HAP-1 (cell line): ENCODE results near the gene ANKH.
"Not testable (repeated sequence)": the region's sequence is repeated elsewhere in the genome, so short reads cannot be mapped to it uniquely, and the experiment has no call there.

Source experiments
- DNase-seq, 2 experiments: peaks; one replicate each; pipeline ENCODE4 v3.0.0-alpha.2; 2016 to 2020; ENCODE audit warnings: low spot score in 2 of 2
- H3K27me3 ChIP-seq: fragments of 250-450 bp; sonication (Bioruptor Pico); 2 replicates; pipeline ENCODE4 v1.5.1; 2020; ENCODE audit warnings: low read depth, mild to moderate bottlenecking, moderate library complexity
- H3K36me3 ChIP-seq: fragments of 250-450 bp; sonication (Bioruptor Pico); replicated peaks from 2 replicates; pipeline ENCODE4 v1.5.1; 2020; ENCODE audit warnings: mild to moderate bottlenecking
- H3K4me1 ChIP-seq: fragments of 250-450 bp; sonication (Bioruptor Pico); 2 replicates; pipeline ENCODE4 v1.5.1; 2020; ENCODE audit warnings: mild to moderate bottlenecking
- H3K4me3 ChIP-seq: fragments of 250-450 bp; sonication (Bioruptor Pico); 2 replicates; pipeline ENCODE4 v1.5.1; 2020; ENCODE audit warnings: mild to moderate bottlenecking, moderate library complexity
- H3K9me3 ChIP-seq: fragments of 250-450 bp; sonication (Bioruptor Pico); 2 replicates; pipeline ENCODE4 v1.5.1; 2020; ENCODE audit warnings: mild to moderate bottlenecking, moderate library complexity
- in situ Hi-C: fragments of 300-500 bp; cut with MboI; formaldehyde crosslinking; loops from 3 replicates; pipeline ENCODE4 v1.14.3; 2020; ENCODE audit warnings: low sequenced_read_pairs, inconsistent platforms, mixed read lengths

The ANKH gene

DNA sequence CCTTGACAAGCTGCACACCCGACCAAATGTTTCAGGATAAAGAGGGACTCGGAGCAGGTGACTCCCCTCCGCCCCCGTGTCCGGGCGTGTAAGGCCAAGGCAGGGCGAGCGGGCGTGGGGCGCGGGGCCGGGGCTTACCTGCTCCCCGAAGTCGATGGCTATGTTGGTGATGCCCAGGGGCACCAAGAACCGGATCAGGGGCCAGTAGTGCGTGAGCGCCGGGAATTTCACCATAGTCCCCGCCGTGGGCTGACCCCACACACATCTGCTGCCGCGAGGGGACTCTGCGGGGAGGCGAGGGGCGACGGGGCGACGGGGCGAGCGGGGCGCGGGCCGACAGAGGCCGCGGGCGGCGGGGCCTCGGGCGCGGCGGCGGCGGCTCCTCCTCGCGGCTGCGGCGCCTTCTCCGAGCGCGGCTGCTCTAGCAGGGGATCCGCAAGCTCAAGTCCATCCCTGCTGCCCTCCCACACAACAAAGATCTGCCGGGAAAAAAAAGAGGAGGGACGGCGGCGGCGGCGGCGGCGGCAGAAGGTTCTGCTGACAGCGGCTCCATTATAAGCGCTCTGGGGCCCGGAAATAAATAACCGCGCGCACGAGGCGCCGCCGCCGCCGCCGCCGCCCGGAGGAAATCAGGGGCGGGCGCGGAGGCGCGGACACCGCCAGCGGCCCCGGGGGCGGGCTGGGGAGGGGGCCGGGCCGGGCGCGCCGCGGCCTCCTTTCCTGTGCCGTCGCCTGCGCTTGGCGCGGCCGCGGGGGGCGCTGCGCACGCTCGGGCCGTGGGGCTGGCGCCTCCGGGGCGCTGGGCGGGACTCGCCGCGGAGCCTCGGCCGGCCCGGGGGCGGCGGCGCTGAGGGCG, at the start of gene ANKH:
ANKH (minus strand) TSS at position 565 of the 856 bp plus-strand sequence; CDS start at position 234, 331 bp downstream.
- H3K9me3 ChIP-seq: no peaks in the 10 kb centered on the region
- peak; percentile 59 to 79 for DNase-seq
- H3K4me3 ChIP-seq: peak within 1 kb of the TSS; percentile 56
- no peaks in the 10 kb centered on the region for H3K27me3 ChIP-seq
- H3K4me1 ChIP-seq: no peaks in the 10 kb centered on the region
- H3K36me3 ChIP-seq: no peaks in the 10 kb centered on the region
- in situ Hi-C loops: no loop called here

DNA sequence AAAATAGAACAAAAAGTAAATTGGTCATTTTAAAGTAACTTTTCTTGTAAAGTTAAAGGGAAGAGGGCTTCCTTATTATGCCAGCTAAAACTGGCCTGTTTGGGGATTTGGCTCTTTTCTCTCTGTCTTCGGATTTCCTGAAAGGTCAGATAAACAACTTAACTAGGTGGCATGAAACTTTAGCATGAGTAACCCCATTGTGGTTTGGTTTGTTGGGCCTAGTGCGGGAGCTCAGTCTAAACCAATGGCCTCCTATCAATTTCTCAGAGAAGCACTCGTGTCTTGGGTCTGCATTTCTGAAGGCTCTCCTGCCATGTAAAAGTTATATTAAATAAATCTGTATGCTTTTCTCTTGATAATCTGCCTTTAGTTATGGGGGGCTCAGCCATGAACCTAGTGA, 48.5 kb upstream of the ANKH start:
- in situ Hi-C loops: no loop called here
- DNase-seq: no peak
- Histone ChIP-seq H3K4me1 (no peaks in the 10 kb centered on the region), H3K36me3 (no peaks in the 10 kb centered on the region), H3K27me3 (0 out of 2 replicates have a peak, but pooled peaks cover 5% of the 10 kb centered on the region), H3K9me3 (no peaks in the 10 kb centered on the region), H3K4me3 (no peak overlapping the region)

DNA sequence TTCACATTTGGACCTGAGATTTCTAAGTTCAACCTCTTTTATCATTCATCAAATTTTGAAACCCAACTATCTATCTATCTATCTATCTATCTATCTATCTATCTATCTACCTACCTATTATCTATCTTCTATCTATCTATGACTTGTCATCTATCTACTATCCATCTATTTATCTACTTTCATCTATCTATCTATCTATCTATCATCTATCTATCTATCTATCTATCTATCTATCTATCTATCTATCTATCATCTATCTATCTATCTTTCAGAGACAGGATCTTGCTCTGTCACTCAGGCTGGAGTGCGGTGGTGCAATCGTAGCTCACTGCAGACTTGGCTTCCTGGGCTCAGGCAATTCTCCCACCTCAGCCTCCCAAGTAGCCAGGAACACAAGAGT, 47.5 kb upstream of the ANKH start:
- H3K27me3 ChIP-seq, H3K9me3 ChIP-seq, H3K4me1 ChIP-seq, DNase-seq, H3K36me3 ChIP-seq, H3K4me3 ChIP-seq, in situ Hi-C loops: not testable (repeated sequence)

DNA sequence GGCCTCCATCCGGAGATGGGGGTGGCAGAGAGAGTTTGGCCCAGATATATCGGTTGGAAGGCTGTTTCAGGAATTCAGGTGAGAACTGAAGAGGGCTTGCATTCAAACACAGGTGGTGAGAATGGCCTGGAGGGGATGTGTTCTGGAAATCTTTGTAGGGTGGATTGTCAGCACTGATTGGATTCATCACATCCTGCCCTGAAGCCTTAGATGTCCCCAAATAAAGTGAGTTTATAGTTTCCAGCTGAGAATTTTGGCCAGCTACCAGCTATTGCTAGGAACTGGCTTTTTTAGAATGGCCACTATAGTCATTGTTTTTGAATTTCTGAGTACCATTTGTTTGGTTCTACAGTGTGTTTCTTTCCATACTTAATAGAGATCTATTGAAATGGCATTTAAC, 46.1 kb upstream of the ANKH start:
- Histone ChIP-seq H3K9me3 (no peaks in the 10 kb centered on the region), H3K4me3 (no peak overlapping the region), H3K27me3 (no peaks in the 10 kb centered on the region), H3K36me3 (no peaks in the 10 kb centered on the region), H3K4me1 (no peaks in the 10 kb centered on the region)
- in situ Hi-C loops: no loop called here
- DNase-seq: no peak

DNA sequence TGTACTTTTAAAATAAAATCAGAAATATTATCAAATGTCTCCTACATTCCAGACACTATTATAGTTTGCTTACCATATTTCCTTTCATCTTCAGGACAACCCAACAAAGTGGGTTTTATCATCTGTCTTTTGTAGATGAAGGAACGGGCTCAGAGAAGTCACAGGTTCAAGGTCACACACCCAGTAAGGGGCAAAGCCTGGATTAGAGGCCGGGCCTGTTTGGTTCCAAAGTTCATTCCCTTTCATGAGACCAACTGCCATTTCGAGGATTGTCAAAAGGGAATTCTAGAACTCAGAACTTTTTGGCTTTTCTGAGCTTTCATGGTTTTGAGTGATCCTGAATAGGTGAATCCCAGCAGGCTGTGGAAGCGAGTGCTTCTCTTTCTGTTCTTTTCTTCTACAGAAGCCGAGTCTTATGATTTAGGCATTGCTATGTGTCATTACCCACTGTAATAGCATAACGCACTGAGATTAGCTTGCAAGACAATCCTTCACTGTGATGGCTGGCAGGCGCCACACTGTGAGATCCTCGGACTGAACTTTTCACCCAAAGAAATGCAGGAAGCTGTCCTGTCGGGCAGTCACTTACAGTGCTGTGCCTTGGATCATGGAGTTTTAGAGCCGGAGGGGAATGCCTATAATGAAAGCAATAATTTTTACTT, 43.8 kb upstream of the ANKH start:
- Histone ChIP-seq H3K4me1 (no peaks in the 10 kb centered on the region), H3K9me3 (no peaks in the 10 kb centered on the region), H3K27me3 (no peaks in the 10 kb centered on the region), H3K36me3 (no peaks in the 10 kb centered on the region), H3K4me3 (no peak overlapping the region)
- in situ Hi-C loops: no loop called here
- no peak for DNase-seq

DNA sequence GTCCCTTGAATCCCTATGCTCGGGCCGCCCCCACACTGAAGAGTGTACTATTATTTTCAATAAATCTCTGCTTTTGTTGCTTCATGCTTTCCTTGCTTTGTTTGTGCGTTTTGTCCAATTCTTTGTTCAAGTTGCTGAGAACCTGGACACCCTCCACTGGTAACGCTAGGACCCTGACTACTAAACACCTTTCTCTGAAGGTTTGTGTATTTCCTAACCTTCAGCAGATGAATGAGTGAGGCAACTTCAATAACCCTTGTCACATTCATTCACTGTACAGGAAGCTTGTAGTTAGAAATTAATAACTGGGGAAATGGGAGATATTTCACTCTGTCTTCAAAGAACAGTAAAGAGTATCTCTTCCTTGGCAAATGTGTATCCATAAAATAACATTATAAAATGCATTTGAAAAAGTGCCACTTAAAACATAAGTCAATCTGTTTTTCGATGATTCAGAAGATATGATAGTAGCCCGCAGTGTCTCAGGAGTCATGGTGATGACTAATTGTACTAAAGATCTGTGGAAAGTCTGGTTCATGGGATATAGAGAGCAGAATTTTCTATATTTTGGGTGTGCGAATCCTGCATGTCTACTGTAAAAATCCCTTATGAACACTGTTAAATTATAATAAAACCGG, 43.2 kb upstream of the ANKH start:
- in situ Hi-C loops: no loop called here
- H3K9me3 ChIP-seq: no peaks in the 10 kb centered on the region
- no peaks in the 10 kb centered on the region for H3K27me3 ChIP-seq
- no peak for DNase-seq
- no peaks in the 10 kb centered on the region for H3K36me3 ChIP-seq
- H3K4me1 ChIP-seq: no peaks in the 10 kb centered on the region
- no peak overlapping the region for H3K4me3 ChIP-seq

DNA sequence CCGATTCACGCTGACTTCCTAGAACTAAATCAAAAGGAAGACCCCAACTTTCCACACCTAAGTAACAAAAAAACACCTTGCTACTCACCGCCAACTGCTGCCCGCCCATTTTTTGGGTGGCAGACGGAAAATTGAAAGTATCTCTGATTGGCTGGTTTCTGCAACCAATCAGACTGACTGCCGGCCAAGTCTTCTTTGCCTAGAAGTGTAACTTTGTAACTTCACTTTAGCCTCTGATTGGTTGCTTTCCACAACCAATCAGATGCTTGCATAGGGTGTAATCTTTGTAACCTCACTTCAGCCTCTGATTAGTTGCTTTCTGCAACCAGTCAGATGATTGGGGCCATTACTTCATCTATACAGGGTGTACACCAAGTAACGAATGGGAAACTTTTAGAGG, 42.6 kb upstream of the ANKH start:
- H3K36me3 ChIP-seq: no peaks in the 10 kb centered on the region
- no peak overlapping the region for H3K4me3 ChIP-seq
- no peaks in the 10 kb centered on the region for H3K9me3 ChIP-seq
- no peaks in the 10 kb centered on the region for H3K4me1 ChIP-seq
- in situ Hi-C loops: no loop called here
- DNase-seq: no peak
- H3K27me3 ChIP-seq: 0 out of 2 replicates have a peak, but pooled peaks cover 2% of the 10 kb centered on the region

DNA sequence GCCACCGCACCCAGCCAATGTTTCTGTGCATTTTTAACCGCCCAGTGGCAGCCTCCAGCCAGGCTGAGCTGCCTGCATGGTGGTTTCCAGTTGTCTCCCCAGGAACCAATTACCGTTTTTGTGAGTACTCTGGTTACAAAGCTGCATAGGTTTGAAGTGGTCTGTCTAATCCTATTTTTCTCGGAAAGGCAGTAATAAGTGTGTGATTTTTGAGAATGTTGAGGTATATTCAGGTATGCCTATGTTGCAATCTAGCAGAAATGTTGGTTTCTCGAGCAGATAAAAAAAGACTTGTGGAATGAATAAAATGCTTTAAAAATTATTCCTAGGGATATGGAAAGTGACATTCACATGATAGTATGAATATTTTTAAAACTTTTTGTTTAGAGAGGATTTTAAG, 41.5 kb upstream of the ANKH start:
- Histone ChIP-seq H3K4me1 (no peaks in the 10 kb centered on the region), H3K27me3 (0 out of 2 replicates have a peak, but pooled peaks cover 2% of the 10 kb centered on the region), H3K9me3 (no peaks in the 10 kb centered on the region), H3K36me3 (no peaks in the 10 kb centered on the region), H3K4me3 (no peak overlapping the region)
- no peak for DNase-seq
- in situ Hi-C loops: no loop called here

DNA sequence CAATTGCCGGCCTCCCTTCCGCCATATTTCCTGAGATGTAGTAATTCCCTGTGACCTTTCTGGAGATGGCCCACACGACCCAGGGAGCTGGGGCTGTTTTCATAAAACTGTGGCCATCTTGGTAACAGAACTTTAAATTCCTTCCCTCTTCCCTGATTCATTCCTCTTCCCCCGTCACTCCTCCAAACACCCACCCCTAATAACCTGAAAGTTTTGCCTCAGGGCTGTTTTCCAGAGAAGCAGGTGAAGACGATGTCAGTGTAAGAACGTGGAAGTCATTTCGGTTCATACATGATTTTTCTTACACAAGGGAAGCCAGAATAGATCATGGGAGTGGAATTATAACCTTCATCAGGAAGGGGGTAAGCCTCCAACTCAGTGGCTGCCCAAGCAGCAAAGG, 40.6 kb upstream of the ANKH start:
- H3K4me1 ChIP-seq: no peaks in the 10 kb centered on the region
- no peaks in the 10 kb centered on the region for H3K9me3 ChIP-seq
- no peak for DNase-seq
- in situ Hi-C loops: no loop called here
- H3K4me3 ChIP-seq: no peak overlapping the region
- H3K36me3 ChIP-seq: no peaks in the 10 kb centered on the region
- 0 out of 2 replicates have a peak, but pooled peaks cover 2% of the 10 kb centered on the region for H3K27me3 ChIP-seq

DNA sequence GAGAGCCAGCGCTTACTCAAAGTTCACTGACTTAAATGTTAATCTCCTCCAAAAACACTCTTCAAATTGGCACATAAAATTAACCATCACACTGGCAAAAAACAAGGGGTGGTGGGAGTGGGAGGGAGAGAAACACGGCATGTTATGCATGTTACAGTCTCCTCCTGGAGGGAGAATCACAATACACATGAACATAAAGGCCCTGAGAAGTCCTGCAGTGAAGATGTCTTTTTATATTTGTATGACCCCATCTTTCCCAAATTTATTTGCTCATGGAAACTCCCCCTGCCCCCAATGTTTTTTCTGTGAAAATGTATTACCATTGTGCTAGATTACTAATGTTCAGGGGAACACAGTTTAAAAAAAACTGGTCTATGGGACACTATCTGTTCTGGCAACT, 37.8 kb upstream of the ANKH start:
- Histone ChIP-seq H3K4me3 (no peak overlapping the region), H3K4me1 (no peaks in the 10 kb centered on the region), H3K9me3 (no peaks in the 10 kb centered on the region), H3K27me3 (0 out of 2 replicates have a peak, but pooled peaks cover 2% of the 10 kb centered on the region), H3K36me3 (no peaks in the 10 kb centered on the region)
- DNase-seq: no peak
- in situ Hi-C loops: no loop called here

DNA sequence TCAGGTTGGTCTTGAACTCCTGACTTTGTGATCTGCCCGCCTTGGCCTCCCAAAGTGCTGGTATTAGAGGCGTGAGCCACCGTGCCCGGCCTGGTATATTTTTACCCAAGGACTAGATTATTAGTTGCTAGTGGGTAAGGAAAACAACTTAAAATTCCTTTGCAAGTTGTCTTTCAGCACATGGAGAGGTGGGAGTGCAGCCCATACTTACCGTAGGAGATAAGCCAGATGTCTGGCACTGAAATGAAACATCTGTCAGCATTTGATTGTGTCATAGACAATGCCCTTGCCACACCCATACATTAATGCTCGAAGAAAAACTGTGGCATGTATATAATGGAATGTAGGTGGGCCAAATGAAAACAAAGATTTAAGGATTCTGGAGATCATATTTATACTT, 36.6 kb upstream of the ANKH start:
- Histone ChIP-seq H3K4me3 (no peak overlapping the region), H3K27me3 (0 out of 2 replicates have a peak, but pooled peaks cover 2% of the 10 kb centered on the region), H3K36me3 (no peaks in the 10 kb centered on the region), H3K4me1 (no peaks in the 10 kb centered on the region), H3K9me3 (no peaks in the 10 kb centered on the region)
- in situ Hi-C loops: no loop called here
- DNase-seq: peak in 1 of 2 experiments; percentile 12

DNA sequence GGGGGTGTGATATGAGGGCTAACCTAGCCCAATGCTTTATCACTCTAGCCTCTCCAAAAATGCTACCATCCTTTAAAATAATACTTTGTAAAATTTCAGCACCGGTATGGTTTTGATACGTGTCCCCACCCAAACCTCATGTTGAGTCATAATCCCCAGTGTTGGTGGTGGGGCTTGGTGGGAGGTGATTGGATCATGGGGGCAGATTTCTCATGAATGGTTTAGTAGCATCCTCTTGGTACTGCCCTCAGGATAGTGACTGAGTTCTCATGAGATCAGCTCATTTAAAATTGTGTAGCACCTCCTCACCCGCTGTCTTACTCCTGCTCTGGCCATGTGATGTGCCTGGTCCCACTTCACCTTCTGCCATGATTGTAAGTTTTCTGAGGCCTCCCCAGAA, 35.0 kb upstream of the ANKH start:
- Histone ChIP-seq H3K9me3 (no peaks in the 10 kb centered on the region), H3K36me3 (no peaks in the 10 kb centered on the region), H3K4me3 (no peak overlapping the region), H3K4me1 (no peaks in the 10 kb centered on the region), H3K27me3 (0 out of 2 replicates have a peak, but pooled peaks cover 2% of the 10 kb centered on the region)
- no peak for DNase-seq
- in situ Hi-C loops: no loop called here

DNA sequence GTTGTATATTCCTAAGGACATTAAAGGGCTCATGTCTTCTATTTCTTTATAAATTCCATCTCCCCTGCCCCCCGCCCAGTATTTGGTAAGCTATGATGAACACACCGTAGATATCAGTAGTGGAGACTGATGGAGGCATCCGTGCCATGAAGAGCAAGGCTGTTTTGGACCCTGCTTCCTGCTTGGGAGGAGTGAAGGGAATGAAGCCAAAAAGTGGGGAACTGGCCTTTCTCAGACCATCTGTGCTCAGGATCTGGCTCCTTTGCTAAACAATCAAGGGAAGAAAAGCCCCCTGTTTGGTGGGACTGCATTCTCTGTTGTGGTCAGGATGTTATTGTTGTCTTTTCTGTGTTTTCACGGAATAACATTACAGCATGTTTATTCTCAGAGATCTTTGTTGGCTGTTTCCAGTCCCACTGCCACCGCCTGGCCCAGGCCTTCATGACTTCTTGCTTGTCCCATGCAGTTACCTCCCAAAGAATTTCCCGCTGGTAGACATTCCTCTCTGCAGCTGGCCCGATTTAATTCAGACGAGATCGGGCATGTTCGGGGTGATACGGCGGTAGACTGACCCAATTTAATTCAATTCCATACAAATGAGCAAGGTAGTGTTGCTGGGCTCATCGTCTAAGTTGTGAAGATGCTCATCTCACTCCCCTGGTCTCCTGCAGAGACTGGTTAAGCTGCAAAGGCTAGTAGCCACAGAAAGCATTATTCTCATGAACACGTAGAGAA, 31.4 kb upstream of the ANKH start:
- Histone ChIP-seq H3K4me3 (no peak overlapping the region), H3K9me3 (no peaks in the 10 kb centered on the region), H3K36me3 (no peaks in the 10 kb centered on the region), H3K4me1 (no peaks in the 10 kb centered on the region), H3K27me3 (no peaks in the 10 kb centered on the region)
- DNase-seq: no peak
- in situ Hi-C loops: no loop called here
